ENCODE data around the gene ZNF169.
"Not testable (repeated sequence)": the region's sequence is repeated elsewhere in the genome, so short reads cannot be mapped to it uniquely, and the experiment has no call there.

Gene ZNF169

DNA sequence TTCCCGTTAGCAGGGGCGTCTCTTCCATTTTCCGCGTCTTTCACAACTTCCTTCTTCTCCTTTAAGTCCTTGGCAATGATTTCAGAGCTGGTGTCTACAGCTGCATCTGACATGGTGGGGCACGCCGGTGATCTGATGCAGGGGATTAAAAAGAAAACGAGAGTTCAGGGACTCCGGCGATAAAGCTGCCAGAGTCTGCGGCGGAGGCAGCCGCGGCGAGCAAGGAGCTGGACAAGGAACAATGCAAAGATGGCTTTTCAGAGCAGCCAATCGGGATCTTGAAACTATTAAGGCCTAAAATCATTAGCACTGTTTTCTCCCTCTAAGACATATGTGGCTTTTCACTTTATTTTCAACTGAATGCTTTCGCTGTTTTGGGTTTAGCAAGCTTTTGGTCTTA is 88.4 kb downstream of the ZNF169 start:
- H3K27ac ChIP-seq; H2AFZ ChIP-seq (ENCODE audit: low read depth); H3K4me2 ChIP-seq; H3K9ac ChIP-seq; H3K36me3 ChIP-seq (ENCODE audit: insufficient read depth); H3K4me3 ChIP-seq (IDR thresholded peaks at IDR 0.05; ENCODE audit: insufficient read depth, low read depth, low read length); H3K79me2 ChIP-seq (ENCODE audit: insufficient read depth, low read depth); H3K27me3 ChIP-seq (ENCODE audit: insufficient read depth, low read depth); H3K4me1 ChIP-seq (ENCODE audit: low read depth, poor library complexity, severe bottlenecking); H4K20me1 ChIP-seq (ENCODE audit: insufficient read depth): not testable (repeated sequence)

DNA sequence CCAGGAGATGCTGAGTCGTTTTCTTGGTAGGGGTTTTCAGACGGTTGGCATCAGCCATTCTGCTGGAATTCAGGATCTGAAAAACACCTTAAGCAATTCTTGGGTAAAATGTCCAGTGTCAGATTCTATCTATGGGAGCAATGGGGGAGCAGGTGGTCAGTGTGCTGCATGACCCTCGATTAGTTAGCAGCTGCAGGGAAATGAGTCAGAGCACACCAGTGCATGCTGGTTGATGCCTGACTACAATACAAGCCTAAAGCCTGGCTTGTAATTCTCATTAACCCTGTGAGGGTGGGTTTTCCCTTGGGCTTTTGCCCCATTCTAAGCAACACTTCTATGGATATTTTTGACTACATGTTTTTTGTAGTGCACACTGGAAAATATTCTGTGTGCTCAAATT is 89.7 kb downstream of the ZNF169 start:
- H4K20me1 ChIP-seq (ENCODE audit: insufficient read depth); H3K36me3 ChIP-seq (ENCODE audit: insufficient read depth); H3K4me1 ChIP-seq (ENCODE audit: low read depth, poor library complexity, severe bottlenecking); H3K9ac ChIP-seq; H3K27me3 ChIP-seq (ENCODE audit: insufficient read depth, low read depth); H3K4me2 ChIP-seq; H3K4me3 ChIP-seq (IDR thresholded peaks at IDR 0.05; ENCODE audit: insufficient read depth, low read depth, low read length); H3K79me2 ChIP-seq (ENCODE audit: insufficient read depth, low read depth); H2AFZ ChIP-seq (ENCODE audit: low read depth); H3K27ac ChIP-seq: not testable (repeated sequence)

Measured in KMS-11 (cell line).